GM19395 (cell line): Measurements from ENCODE around the gene CREB5.
"Not testable (repeated sequence)": the region's sequence is repeated elsewhere in the genome, so short reads cannot be mapped to it uniquely, and the experiment has no call there.

Experiments used
- ATAC-seq: cut with Tn5 transposase; IDR thresholded peaks from one replicate; pipeline ENCODE4 v1.9.1; 2021; ENCODE audit warnings: mild to moderate bottlenecking, moderate library complexity; ENCODE audit not compliant: unreplicated experiment

The CREB5 gene, protein sequence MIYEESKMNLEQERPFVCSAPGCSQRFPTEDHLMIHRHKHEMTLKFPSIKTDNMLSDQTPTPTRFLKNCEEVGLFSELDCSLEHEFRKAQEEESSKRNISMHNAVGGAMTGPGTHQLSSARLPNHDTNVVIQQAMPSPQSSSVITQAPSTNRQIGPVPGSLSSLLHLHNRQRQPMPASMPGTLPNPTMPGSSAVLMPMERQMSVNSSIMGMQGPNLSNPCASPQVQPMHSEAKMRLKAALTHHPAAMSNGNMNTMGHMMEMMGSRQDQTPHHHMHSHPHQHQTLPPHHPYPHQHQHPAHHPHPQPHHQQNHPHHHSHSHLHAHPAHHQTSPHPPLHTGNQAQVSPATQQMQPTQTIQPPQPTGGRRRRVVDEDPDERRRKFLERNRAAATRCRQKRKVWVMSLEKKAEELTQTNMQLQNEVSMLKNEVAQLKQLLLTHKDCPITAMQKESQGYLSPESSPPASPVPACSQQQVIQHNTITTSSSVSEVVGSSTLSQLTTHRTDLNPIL

DNA sequence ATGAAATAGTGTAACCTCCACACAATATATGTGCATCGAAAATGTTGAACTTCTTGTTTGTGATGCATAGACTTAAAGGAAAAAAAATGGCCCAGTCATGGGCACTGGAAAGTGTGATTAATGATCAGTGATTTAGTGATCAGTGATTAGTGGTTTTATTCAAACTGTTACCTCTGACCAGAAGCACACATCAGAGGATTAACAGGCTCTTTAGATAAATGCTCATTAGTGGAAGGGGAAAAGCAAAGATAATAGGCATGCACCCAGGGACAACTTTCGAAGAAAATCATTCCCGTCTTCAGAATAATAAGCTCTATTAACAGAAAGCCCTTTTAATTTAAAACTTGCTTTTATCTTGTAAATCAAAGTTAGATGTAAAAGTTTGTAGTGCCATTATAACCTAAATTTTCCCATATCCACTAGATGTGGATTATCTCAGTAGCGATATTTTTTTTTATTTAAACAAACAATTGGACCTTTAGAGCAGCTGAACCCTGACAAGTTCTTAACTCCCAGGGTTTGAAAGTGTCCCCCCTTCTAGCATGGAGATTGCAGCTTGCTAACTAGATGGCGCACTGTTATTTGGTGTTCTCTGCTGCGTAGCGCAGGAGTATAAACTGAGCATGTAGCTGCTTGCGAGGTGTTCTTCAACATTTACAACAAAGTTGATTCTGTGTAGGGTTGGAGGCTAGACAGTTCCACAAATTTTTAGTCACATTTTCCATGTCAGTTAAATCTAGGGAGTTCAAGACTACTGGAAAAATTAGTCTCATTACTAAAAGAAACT lies at the start of gene CREB5:
Gene CREB5 (plus strand): TSS at position 643 of the 787 bp plus-strand sequence. CDS start 397 bp downstream, outside the sequence.
- ATAC-seq, result no peak

DNA sequence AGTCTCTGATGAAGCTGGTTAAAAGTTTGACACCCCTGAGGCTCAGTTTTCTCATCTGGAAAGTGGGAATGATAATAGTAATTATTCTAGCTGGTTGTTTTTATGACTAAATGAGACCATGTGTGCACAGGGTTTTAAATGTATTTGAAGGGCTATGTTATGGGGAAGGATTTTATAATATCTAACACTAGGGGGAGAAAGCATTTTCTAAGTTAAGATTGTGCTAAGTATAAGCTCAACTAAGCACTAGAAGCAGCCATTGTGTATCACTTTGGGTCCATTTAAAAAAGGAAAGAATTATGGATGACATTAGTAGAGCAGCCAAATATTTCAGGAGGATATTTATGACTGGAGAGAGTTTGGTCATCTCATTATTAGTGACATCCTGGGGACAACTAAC lies 49.5 kb upstream of the CREB5 start:
- ATAC-seq, result no peak

DNA sequence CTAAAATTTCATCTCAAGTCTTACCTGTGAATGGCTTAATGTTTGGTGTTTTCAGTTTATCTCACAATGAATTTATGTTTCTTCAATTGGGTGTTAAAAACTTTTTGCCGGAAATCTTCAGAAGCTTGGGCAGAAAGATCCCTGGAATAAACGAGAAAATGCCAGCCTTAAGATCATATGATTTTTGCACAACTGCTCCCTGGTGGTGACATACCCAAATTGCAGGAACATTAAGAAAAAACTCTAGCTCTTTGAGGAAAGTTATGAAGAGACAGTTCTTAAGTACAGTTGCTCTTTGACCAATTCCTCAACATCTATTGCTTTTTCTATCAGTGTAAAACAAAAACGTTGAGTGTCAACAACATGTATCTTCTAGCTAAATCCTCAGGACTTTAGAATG lies 48.2 kb upstream of the CREB5 start:
- no peak for ATAC-seq

DNA sequence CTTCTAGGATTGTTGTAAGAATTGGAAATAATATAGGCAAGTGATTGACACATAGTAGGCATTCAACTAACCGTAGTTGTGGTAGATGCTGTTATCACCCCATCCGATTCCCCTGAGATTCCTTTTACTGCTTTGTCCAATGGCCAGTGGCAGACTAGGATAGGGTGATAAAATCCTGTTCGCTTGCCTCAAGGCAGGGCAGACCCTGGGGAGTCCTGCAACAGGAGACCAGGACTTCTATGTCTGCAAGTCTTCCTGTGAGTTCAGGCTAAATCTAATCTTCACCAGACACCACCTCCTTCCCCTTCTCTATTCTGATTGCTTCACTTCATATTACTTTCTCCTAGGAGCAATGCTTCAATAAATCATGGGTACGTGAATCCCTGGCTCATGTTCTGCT lies 42.8 kb upstream of the CREB5 start:
- no peak for ATAC-seq

DNA sequence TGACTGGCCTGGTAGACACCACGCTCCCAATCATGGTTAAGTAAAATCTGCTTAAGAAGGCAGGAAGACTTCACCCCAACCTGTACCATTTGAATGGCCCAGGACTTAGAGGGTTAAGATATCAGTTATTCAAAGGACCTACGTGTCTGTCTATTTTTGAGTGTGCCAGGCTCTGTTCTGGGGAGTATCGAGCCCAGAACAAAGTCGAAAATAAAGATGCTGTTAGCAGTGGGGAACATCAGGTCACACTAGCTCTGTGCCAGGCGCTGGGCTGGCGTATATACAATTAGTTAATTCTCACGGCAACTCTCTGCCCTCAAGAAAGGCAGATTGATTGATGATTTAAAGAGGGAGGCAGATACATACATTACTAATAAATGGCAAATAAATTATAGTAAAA lies 40.5 kb upstream of the CREB5 start:
- no peak for ATAC-seq

DNA sequence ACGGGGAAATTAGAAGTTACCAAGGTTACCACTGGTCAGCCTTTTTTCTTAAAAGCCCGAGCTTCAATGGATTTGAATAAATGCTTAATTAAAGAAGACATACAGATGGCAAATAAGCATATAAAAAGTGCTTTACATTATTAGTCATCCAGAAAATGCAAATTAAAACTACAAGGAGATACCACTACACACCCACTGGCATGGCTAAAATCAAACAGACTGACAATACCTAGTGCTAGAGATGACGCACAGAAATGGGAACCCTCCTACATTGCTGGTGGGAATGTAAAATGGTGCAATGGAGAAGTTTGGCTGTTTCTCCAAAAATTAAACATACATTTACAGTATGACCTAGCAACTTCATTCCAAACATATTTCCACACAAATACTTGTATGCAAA lies 38.3 kb upstream of the CREB5 start:
- no peak for ATAC-seq

DNA sequence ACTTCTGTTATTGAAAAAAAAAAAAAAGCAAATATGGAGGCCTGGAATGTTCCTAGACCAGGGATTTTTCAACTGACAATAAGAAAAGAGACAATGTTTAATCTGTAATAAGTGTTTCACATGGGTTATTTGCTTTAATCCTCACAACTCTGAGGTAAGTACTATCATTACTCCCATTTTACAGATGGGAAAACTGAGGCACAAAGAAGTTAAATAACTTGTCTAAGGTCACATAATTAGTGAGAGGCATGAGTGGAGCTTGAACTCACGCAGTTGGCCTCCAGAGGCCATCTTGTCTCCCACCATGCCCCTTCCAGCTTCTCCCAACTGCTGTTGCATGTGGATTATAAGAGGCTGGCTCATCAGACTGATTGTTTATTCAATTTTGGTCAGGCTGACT lies 36.6 kb upstream of the CREB5 start:
- no peak for ATAC-seq

DNA sequence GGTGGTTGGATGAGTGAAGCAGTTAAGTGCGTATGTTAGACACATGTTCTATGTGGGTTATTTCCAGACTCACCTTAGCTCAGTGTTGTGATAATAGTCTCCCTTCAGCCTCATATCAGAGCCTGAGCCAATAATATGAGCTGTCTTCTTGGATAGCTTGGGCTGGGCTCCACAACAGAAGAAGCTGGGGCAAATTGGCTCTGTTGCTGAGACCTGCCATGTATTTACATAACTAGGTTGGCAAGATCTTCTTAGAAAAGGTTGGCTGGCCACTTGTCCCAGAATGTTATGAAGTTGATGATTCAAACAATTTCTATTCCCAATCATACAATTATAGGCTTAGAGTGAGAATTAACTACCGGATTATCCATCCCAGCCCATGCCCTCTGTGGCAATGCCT lies 35.7 kb upstream of the CREB5 start:
- ATAC-seq, result no peak

DNA sequence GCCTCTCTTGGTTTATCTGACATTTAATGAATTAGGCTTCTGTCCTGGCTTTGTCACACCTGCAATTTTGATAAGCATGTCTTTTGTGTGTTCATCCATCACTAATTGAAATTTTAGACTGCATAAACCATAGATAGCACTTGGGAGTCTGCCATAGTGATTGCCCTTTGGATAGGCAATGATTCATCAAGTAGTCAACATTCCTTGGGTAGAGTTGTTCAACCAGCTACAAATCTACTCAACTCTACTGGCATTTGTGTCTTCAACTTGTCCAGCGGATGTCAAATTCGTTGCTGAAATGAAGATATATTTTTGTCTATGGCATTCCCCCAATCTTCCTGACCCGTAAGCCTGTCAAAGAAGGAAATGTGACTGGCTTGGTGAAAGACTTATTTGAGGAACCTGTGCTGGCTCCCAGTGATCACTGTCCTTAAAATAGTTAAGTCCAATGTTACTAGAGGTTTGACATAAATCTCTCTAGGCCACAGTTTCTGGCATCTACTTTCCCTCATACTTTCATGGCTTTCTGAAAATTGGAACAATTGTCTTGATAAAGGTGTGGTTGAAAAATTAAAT lies 33.7 kb upstream of the CREB5 start:
- no peak for ATAC-seq

DNA sequence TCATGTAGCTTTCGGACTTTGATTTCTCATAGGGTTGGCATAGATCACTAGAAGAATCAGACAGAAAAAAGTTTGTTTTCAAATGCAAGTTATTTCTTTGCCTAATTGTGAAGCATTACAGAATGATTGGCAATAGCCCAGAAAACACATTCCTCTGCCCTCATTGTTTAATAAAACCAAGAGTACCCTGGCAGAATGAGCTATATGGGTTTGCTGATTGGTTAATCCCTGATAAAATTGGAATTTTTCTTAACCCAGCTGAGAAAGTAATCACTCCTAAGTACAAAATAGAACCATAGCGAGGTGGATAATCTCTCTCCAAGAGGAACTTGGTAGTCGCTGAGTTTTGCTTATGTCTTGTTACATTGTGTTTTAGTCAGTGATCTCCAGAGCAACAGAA lies 30.9 kb upstream of the CREB5 start:
- ATAC-seq, result no peak

DNA sequence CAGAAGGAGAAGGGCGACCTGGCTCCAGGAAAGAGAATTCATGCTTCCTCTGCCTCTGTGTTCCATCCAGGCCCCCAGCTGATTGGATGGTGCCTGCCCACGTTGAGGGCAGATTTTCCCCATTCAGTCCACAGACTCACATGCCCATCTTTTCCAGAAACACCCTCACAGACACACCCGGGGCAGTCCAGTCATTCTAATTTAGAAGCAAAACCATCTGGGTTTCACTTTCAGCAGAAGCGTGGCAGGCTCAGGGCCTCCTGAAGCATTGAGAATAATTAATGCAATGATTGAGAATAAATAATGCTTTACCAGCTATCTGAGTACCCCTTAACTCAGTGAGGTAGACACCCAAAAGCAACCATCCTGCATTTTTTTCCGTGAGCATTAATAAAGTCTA lies 30.2 kb upstream of the CREB5 start:
- no peak for ATAC-seq

DNA sequence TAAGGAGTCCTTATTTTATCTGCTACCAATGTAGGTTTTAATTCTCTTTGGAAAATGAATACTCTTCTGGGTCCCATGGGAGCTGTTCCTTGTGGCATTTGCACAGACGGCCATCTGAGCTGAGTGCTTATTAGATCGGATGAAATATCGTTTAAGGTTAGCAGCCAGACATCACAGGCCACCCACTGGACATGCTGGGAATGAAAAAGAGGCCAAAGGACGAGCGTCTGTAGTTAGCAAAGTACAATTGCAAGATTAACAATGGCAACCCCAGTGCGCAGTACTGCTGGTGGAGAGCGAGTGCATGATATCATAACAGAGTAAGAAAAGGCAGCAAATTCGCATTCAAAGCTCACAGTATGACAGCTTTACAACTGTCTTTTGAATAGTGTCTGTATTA lies 28.3 kb upstream of the CREB5 start:
- no peak for ATAC-seq

DNA sequence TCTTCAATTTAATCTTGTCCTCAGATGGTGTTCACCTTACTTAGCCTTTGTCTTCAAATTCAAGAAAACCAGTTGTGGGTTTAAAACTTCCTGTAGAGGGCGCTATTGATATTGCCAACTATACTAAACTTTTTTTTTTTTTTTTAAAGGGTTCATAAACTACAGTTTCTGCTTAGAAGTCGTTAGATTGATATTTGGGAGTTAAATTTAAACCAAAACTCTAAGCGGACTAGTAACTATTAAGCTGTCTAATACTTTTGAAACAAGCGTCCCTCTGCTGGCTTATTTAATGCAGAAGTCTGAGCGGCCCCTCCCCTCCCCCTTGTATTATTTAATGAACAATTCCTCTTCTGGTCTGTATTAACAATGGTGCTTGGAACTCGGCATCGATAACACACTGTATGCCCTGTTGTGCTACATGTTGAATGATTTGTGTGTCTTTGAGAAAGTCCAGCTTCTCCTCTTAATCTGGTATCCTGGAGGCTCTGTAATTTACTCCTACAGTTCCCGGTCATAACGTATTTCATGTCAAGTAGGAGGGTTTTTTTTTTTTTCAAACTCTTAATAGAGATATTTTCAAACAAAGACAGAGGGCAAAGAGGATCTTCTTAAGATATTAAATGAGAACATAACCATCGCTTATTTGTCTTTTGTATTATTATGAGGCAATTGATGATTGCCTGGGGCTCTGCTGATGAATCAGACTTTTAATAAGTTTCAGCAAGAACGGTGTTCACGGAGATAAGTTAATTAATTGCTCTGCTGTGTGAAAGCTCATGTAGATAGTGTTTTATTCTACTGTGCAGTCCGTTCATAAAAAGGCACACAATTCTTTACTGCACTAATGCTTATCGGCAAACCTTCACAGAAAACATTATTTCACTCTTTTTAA lies 22.6 kb upstream of the CREB5 start:
- ATAC-seq, result no peak

DNA sequence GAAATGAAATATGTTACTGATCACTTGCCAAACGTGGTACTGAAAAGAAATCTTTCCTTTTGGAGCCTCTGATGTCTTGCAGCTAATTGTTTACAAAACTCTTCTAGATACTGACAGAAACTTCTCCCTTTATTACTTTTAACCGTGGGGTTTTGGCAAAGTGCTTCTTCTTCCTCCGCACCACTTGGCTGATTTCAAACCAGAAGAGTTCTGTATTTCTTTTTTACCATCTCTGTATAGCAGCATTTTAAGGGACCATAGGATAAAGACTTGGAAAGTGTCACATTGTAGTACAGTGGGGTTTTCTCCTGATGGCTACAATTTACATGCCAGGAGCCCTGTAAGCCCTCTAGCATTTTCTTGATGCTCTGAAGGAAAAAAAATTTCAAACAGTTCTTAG lies 21.9 kb upstream of the CREB5 start:
- ATAC-seq, result no peak

DNA sequence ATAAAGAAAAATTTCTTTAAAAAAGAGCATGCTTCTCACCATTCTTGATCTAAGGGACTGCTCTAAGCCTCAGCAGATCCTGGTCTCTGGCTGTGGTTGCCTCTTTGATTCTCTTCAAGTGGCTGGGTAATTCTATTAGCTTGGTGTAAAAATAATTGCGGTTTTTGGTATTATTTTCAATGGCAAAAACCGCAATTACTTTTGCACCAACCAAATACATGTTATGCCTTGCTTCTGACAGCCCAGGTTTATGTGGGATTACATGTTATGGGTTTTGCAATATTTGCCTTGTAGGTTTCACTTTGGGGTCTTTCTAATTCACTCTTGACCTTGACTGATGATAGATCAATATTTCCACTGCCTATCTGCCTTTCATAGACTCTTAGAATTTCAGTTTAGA lies 20.0 kb upstream of the CREB5 start:
- no peak for ATAC-seq

DNA sequence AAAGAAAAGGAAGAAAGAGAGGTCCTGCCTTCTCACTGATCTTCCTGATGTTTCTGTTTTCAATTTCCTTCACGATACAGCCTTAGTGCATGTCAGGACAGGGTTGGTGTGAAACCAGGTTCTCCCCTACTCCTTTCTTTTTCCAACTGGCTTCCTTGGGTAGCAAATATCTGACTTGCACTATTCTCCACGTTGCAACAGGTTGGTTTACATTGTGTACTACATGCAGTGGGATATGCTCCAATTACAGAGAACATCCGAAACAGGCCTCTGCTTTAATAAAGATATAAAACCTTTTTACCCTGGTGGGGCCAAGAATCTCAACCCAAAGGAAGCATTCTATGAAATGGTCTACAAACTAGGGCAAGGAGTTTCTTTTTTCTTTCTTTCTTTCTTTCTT lies 16.9 kb upstream of the CREB5 start:
- no peak for ATAC-seq

DNA sequence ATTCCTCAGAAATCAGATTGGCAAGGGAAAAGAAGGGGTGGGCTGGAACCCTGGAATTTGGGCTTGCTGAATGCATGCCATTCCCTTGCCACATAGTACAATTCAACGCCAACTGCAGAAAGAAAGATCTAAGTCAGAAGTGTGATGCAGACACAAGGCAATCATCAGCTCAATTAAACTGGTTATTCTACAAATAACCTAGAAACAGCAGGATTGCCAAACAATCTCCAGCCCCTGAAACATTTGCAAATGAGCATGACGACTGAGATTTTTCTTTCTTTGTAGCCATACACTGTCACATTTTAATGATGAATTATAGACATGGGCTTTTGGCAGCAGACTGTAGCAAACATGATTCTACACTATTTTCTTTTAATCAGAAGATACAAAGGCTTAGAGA lies 16.5 kb upstream of the CREB5 start:
- ATAC-seq, result no peak

DNA sequence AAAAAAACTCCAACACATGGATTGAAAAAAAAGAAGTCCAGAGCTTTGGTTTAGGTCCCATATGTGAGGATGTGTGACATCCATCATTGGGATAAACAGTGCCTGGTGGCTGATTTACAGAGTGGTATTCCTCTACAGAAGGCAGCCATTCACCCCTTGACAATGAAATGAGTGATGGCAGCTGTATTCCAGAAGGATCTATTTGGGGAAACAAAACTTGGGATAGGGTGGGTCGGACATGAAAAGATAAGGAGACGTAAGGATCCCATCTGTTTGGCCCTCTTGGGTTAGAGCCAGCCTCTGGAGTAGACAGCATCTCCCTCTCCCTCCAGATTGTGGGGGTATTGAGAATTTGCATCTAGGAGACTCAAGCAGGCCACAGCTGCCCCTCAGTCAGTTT lies 15.2 kb upstream of the CREB5 start:
- no peak for ATAC-seq

DNA sequence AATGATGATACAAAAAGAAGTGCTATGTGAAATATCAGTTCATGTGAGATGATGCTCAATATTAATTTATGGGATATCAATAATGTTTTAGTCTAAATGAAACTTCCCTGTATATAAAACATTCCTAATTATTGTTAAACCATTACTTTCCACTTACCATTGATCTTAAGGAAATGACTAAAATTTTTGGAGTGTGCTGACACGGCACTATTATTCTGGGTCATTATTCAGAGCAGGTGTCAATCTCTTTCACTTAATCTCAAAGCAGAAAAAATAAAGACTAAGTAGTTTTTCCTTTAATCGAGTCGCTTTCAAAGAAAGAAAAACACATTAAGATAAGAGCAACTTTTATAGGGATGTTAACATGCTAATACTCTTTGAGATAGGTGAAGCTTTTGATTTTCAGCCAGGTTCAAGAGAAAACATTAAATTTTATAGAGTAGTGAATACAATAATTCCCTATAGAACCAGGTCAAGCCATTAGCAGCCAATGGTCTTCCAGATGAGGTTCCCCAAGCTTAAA lies 11.4 kb upstream of the CREB5 start:
- ATAC-seq, result no peak

DNA sequence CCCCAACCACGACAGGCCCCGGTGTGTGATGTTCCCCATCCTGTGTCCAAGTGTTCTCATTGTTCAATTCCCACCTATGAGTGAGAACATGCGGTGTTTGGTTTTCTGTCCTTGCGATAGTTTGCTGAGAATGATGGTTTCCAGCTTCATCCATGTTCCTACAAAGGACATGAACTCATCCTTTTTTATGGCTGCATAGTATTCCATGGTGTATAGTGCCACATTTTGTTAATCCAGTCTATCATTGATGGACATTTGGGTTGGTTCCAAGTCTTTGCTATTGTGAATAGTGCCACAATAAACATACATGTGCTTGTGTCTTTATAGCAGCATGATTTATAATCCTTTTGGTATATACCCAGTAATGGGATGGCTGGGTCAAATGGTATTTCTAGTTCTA lies 10.8 kb upstream of the CREB5 start:
- ATAC-seq, result not testable (repeated sequence)

DNA sequence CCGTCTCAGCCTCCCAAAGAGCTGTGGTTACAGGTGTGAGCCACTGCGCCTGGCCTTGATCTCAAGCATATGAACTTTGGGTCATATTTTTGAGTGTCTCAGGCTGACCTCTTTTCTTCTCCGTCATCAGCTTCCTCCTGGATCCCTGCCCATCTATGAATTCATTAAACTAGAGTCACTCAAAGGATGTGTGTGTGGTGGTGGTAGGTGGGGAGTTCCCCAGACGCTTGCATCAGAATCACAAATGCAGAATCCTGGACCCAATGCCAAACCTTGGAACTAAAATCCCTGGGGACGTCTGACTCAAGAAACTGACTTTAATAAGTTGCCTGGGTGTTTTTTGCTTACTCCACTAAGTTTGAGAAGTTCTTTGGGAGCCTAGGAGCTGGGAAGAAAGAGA lies 6.7 kb upstream of the CREB5 start:
- no peak for ATAC-seq
